Head of caudate nucleus (tissue), 42 donors: Measurements from ENCODE around the gene SGCA.

Experiments used
- DNase-seq, 42 donors: peaks; one replicate each; pipeline versions ENCODE4 v3.0.0 to v3.0.0-alpha.2; 2020 to 2021; ENCODE audit warnings: mixed read lengths in 7 of 42
- intact Hi-C: fragments of 100-400 bp; cut with DNase I; formaldehyde crosslinking; loops from one replicate; pipeline ENCODE4 v1.15.0; 2022

The SGCA gene

GRCh38 chr17:50187751-50188530 lies 22.1 kb downstream of the SGCA start:
- intact Hi-C loops = no loop called here
- no peak for DNase-seq

- DNase-seq = no peak
Observed at GRCh38 chr17:50188531-50188920, 22.7 kb downstream of the SGCA start.

DNA sequence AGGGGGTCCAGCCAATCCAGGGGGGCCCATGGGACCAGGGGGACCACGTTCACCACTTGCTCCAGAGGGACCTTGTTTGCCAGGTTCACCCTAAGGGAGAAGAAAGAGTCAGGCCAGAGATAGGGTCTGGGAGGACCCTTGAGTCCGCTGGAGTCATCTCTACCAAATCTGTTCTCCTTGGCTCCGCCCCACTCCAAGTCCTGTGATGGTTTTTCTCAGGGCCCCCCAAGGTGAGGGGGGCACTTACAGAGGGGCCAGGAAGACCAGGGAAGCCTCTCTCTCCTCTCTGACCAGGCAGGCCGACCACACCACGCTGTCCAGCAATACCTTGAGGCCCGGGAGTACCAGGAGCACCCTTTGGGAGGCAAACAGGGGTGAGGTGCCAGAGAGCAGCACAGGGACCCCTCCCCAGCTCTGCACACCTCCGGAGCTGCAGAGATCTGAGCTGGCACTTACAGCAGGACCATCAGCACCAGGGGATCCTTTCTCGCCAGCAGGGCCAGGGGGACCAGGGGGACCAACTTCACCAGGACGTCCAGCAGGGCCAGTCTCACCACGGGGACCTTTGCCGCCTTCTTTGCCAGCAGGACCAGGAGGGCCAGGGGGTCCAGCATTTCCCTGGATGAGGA lies 23.2 kb downstream of the SGCA start:
- no peak for DNase-seq
- intact Hi-C loops = no loop called here

More at GRCh38 chr17:50188531-50188920, 22.7 kb downstream of the SGCA start:
- intact Hi-C loops = no loop called here

DNA sequence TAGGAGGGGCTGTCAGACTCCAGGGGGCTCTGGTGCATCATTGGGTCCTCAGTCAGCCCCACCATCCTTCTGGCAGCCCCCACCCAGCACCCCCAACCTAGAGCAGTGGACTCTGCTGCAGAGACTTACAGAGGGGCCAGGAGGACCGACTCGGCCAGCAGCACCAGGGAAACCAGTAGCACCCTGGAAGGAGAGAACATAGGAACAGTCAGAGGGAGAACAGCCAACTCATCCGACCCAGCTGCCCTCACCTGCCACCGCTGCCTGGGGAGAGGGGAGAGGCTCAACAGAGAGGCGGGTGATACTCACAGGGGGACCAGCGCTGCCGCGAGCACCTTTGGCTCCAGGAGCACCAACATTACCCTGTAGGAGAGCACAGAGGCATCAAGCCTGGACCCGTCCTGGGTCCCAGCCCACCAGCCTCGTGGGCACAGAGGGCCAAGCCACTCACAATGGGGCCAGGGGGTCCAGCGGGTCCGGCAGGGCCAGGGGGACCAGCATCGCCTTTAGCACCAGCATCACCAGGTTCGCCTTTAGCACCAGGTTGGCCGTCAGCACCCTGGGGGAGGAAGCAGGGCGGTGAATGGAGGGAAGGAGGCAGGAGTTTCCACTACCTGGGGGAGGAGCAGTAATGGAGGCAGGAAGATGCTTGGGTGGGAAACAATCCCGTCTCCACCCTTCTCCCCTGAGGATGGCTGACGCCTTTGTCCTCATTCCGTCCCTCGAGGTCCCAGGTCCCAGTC lies 23.9 kb downstream of the SGCA start:
- DNase-seq = no peak

GRCh38 chr17:50190293-50190602 lies 24.4 kb downstream of the SGCA start:
- intact Hi-C loops = no loop called here
- no peak for DNase-seq

More for the DNA sequence above, 23.9 kb downstream of the SGCA start:
- intact Hi-C loops = no loop called here

DNA sequence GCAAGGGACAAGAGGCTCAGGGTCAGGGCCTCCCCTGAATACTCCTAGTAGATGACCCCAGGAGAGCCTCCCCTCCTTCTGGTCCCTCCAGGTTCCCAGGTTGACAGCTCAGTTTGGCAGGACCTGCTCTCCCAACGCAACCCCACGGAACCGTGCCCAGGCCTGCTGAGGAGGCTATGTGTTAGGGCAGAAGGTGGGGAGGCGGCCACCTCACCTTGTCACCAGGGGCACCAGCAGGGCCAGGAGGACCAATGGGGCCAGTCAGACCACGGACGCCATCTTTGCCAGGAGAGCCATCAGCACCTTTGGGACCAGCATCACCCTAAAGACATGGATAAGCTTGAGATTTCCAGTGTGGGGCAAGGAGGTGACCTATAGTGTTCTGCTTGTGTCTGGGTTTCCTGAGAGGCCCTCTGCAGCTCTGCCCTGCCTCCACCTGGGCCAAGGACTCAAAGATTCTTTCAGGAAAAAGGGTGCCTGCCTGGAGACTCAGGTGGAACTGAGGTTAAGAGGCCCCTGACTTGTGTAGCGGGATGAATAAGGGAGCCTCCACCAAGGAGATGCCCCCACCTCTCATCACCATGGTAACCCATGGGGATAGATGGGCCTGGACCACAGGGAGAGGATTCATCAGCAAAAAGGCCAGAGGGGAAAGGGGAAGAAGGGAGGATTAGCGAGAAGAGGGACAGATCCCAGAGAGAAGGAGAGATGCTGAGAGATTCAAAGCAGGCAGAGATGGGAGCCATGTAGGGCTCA lies 25.0 kb downstream of the SGCA start:
- intact Hi-C loops = no loop called here
- no peak for DNase-seq

- DNase-seq = no peak
- intact Hi-C loops = no loop called here
Observed at GRCh38 chr17:50191359-50192143, 25.7 kb downstream of the SGCA start.

DNA sequence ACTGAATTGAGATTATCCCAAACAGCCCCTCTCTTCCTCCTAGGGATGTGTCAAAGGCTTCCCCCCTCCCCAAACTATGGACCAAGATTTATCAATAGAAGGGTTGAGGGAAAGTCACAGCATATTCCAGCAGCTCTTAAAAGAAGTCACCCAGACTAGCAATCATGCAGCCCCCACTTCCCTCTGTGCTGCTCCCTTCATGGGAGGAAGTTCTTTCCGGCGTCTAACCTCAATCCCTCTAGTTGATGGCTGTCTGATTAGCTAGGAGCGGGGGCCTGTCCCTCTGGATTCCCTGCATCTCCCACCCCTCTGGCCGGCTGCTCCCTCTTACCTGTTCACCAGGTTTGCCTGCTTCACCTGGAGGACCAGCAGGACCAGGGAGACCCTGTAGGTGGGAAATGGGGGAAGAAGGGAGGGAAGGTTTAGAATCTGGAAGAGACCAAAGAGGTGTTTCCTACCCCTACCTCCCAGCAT lies 26.4 kb downstream of the SGCA start:
- no peak for DNase-seq
- intact Hi-C loops = no loop called here

GRCh38 chr17:50192618-50193291 lies 26.9 kb downstream of the SGCA start:
- DNase-seq = no peak
- intact Hi-C loops = no loop called here

DNA sequence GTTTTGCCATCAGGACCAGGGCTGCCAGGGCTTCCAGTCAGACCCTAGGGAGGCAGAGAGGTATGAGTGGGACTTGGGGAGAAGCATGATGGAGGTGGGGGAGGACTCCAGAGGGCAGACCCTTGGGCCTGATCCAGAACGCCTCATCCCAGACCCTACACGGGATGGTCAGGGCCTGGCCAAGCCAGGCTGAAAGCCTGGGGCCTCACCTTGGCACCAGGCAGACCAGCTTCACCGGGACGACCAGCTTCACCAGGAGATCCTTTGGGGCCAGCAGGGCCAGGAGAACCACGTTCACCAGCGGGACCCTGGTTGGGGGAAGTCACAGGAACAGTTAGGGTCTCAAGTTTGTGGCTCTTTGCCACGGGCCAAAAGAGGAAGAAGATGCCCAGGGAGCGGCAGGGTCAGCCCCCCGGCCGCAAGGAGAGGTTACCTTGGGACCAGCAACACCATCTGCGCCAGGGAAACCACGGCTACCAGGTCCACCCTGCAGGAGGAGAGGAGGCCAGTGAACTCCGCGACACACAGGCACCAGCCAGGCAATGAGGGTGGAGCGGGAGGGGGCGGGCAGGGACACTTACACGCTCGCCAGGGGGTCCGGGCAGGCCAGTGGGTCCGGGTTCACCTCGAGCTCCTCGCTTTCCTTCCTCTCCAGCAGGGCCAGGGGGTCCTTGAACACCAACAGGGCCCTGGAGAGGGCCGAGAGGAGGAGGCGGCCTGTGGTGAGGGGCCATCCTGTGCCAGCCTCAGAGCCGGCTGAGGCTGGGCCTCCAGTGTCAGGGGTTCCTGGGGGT lies 28.5 kb downstream of the SGCA start:
- DNase-seq = no peak
- intact Hi-C loops = no loop called here

DNA sequence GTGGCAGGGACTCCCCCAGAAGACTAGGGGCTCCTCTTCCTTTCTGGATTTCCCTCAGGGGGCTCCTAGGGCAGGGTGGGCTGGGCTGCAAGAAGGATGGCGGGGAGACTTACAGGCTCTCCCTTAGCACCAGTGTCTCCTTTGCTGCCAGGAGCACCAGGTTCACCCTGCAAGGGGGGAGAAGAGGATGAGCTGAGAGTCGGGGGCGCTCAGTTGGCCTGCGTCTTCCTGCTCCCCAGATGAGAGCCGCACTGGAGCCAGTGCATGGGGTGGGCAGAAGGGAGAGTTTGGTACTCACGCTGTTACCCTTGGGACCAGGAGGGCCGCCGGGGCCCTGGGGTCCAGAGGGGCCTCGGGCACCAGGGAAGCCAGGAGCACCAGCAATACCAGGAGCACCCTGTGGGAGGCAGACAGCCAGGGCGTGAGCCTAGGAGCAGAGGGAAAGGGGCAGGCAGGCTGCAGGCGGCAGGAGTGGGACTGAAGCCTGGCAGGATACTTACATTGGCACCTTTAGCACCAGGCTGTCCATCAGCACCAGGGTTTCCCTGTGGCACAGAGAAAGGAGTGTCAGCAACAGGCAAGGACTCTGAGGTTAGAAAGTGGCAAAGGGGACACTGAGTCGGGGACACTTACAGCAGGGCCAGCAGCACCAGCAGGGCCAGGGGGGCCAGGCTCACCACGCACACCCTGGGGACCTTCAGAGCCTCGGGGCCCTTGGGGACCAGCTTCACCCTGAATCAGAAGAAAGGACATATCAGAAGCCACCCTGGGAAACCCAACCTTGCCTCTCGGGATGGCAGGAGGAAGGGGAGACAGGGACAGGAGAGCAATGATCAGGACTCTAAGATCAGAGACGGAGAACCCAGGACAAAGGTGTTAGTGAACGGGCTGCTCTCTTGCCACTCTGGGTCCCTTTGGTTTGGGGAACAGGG lies 29.4 kb downstream of the SGCA start:
- intact Hi-C loops = no loop called here
- no peak for DNase-seq

DNA sequence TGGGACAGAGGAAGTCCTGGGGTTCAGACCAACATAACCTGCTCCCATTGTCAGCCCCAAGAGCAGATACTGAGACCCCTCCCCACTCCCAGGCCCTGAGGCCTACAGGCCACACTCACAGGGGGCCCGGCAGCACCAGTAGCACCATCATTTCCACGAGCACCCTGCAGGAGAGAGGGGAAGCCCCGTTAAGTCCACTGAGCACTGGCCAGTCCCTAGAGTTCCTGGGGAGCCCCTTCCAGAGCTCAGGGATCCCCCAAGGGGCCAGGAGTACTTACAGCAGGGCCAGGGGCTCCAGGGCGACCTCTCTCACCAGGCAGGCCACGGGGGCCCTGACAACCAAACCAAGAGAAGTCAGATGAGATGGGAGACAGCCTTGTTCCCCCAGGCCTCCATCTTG lies 30.2 kb downstream of the SGCA start:
- intact Hi-C loops = no loop called here
- no peak for DNase-seq

DNA sequence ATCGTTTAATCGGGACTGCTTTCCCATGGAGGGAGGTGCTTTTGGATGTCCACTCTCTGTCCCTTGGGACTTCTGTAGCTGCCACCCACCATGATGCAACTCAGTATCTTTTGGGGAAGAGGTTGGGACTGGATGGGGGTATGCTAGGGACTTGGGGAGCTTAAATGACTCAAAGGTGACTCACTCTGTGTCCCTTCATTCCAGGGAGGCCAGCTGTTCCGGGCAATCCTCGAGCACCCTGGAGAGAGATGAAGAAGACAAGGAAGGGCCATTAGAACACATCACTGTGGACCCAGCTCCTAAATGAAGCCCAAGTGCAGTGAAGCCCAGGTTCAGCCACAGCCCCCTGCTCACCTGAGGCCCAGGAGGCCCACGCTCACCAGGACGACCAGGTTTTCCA lies 31.0 kb downstream of the SGCA start:
- intact Hi-C loops = no loop called here
- DNase-seq = no peak

DNA sequence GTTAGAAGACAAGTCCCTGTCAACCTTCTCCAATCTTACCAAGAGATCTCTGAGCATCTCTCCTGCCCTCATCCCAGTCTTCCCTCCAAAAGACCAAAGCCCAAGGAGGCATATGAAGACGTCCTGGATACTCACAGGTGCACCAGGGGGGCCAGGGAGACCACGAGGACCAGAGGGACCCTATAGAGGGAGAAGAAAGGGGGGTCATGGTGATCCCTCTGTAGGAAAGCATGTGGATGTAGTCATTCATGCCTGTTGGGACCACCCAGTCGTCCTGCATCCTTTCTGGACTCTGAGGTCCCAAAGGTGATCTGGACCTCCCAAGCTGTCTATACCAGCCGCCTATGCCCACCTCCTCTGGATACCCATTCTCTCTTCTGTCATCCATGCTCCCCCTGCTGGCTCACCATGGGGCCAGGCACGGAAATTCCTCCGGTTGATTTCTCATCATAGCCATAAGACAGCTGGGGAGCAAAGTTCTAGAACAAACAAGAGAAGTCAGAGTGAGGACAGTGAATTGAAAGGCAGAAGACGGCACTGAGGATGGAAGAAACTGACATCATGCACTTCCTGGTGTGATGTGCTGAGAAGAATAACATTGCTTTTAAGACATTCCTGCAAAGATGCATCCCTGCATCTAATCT lies 32.3 kb downstream of the SGCA start:
- peak; percentile 60 to 87 (median 73) for DNase-seq
- intact Hi-C loops = no loop called here

- no peak for DNase-seq
Observed at GRCh38 chr17:50199211-50199802, 33.5 kb downstream of the SGCA start.

More at GRCh38 chr17:50199211-50199802, 33.5 kb downstream of the SGCA start:
- intact Hi-C loops = no loop called here
